ENCODE results near the gene VPREB3. TPM values are rescaled to one million over a fixed set of nuclear protein-coding genes. Genes with fewer than 3 reads are reported as not detected.
A peak's percentile ranks its signal among the peaks of the same experiment; 100 is the strongest.

VPREB3 gene
- total RNA-seq, 2 experiments from 2014 or later, result not detected

- Mint-ChIP-seq H3K9me3 (no peaks in the 10 kb centered on the region), H3K27ac (peak overlapping the region; percentile 51), H3K27me3 (no peaks in the 10 kb centered on the region), H3K4me3 (peak overlapping the region; percentile 87), H3K36me3 (peaks cover 2% of the 10 kb centered on the region), H3K4me1 (peaks cover 38% of the 10 kb centered on the region)
- DNase-seq (no peak), ATAC-seq (ENCODE audit: low read depth) (no peak)
- POLR2A ChIA-PET, result interaction anchor here (0.5 to 2.4 kb wide), 10 partner anchors 20 to 135 kb away, joined by 3 to 15 read pairs (median 3); partner anchors contain the start of genes SLC2A11 and SMARCB1
Measured at GRCh38 chr22:23767303-23767672, 13.1 kb upstream of the VPREB3 start.

- ATAC-seq (ENCODE audit: low read depth), result no peak
- H3K36me3 Mint-ChIP-seq, result peaks cover 2% of the 10 kb centered on the region
- DNase-seq, result no peak
- POLR2A ChIA-PET, result interaction anchor here (1.3 kb wide), 1 partner anchor 14 kb away, joined by 4 read pairs; the partner anchor contains the start of gene ZNF70
- H3K4me3 Mint-ChIP-seq, result peak overlapping the region; percentile 48
- H3K27ac Mint-ChIP-seq, result peak overlapping the region; percentile 67
- H3K9me3 Mint-ChIP-seq, result no peaks in the 10 kb centered on the region
- H3K4me1 Mint-ChIP-seq, result peaks cover 40% of the 10 kb centered on the region
- no peaks in the 10 kb centered on the region for H3K27me3 Mint-ChIP-seq
Measured at GRCh38 chr22:23764899-23765881, 11.0 kb upstream of the VPREB3 start.

GRCh38 chr22:23763954-23764353 is 9.7 kb upstream of the VPREB3 start:
- POLR2A ChIA-PET, result interaction anchor here (1.1 to 1.5 kb wide), 2 partner anchors 11 to 12 kb away, joined by 3 to 4 read pairs; no protein-coding TSS in a partner anchor
- no peaks in the 10 kb centered on the region for H3K9me3 Mint-ChIP-seq
- H3K27ac Mint-ChIP-seq, result peak overlapping the region; percentile 90
- H3K36me3 Mint-ChIP-seq, result peaks cover 2% of the 10 kb centered on the region
- peak overlapping the region; percentile 81 for H3K4me3 Mint-ChIP-seq
- ATAC-seq (ENCODE audit: low read depth) (no peak), DNase-seq (no peak)
- H3K27me3 Mint-ChIP-seq, result no peaks in the 10 kb centered on the region
- H3K4me1 Mint-ChIP-seq, result peaks cover 40% of the 10 kb centered on the region

- H3K36me3 Mint-ChIP-seq, result peaks cover 2% of the 10 kb centered on the region
- POLR2A ChIA-PET, result interaction anchor here (0.8 to 1.5 kb wide), 6 partner anchors 9 to 94 kb away, joined by 3 to 8 read pairs (median 4); partner anchors contain the start of genes MMP11, SLC2A11, SMARCB1 and ZNF70
- peak overlapping the region; percentile 81 for H3K4me3 Mint-ChIP-seq
- H3K4me1 Mint-ChIP-seq, result peaks cover 40% of the 10 kb centered on the region
- peak; percentile 71 for DNase-seq
- H3K27ac Mint-ChIP-seq, result peak overlapping the region; percentile 90
- H3K27me3 Mint-ChIP-seq, result no peaks in the 10 kb centered on the region
- H3K9me3 Mint-ChIP-seq, result no peaks in the 10 kb centered on the region
- peak; percentile 30 for ATAC-seq (ENCODE audit: low read depth)
Measured at GRCh38 chr22:23763579-23763945, 9.3 kb upstream of the VPREB3 start.

GRCh38 chr22:23762842-23763578 is 8.8 kb upstream of the VPREB3 start, which contains the start of gene C22orf15:
C22orf15 (plus strand) TSS chr22:23762990; CDS start chr22:23763307, 317 bp downstream.
- H3K4me3 Mint-ChIP-seq, result peak within 1 kb of the TSS; percentile 81
- peak within 1 kb of the TSS; percentile 90 for H3K27ac Mint-ChIP-seq
- peaks cover 2% of the 10 kb centered on the region for H3K36me3 Mint-ChIP-seq
- ATAC-seq (ENCODE audit: low read depth) (peak; percentile 17), DNase-seq (peak; percentile 60)
- peaks cover 38% of the 10 kb centered on the region for H3K4me1 Mint-ChIP-seq
- POLR2A ChIA-PET, result interaction anchor here (0.6 to 1.5 kb wide), 10 partner anchors 10 to 131 kb away, joined by 3 to 8 read pairs (median 4); partner anchors contain the start of genes MIF, MMP11, SLC2A11 and SMARCB1
- H3K27me3 Mint-ChIP-seq, result no peaks in the 10 kb centered on the region
- no peaks in the 10 kb centered on the region for H3K9me3 Mint-ChIP-seq

- Mint-ChIP-seq H3K4me1 (peaks cover 27% of the 10 kb centered on the region), H3K9me3 (no peaks in the 10 kb centered on the region), H3K4me3 (no peak overlapping the region), H3K36me3 (peaks cover 2% of the 10 kb centered on the region), H3K27me3 (peaks cover 2% of the 10 kb centered on the region), H3K27ac (no peak overlapping the region)
- no peak for DNase-seq
- POLR2A ChIA-PET, result interaction anchor here (1.5 to 1.9 kb wide), 2 partner anchors 9 kb away, joined by 3 to 7 read pairs; partner anchors contain the start of gene ZNF70
- no peak for ATAC-seq (ENCODE audit: low read depth)
Measured at GRCh38 chr22:23760056-23760455, 5.8 kb upstream of the VPREB3 start.

GRCh38 chr22:23759566-23759965 is 5.3 kb upstream of the VPREB3 start:
- H3K9me3 Mint-ChIP-seq, result no peaks in the 10 kb centered on the region
- no peak overlapping the region for H3K4me3 Mint-ChIP-seq
- peaks cover 23% of the 10 kb centered on the region for H3K4me1 Mint-ChIP-seq
- H3K27me3 Mint-ChIP-seq, result peaks cover 2% of the 10 kb centered on the region
- POLR2A ChIA-PET, result interaction anchor here (0.6 to 1.5 kb wide), 2 partner anchors 9 to 22 kb away, joined by 3 read pairs; partner anchors contain the start of gene ZNF70
- no peak overlapping the region for H3K27ac Mint-ChIP-seq
- peaks cover 2% of the 10 kb centered on the region for H3K36me3 Mint-ChIP-seq
- ATAC-seq (ENCODE audit: low read depth), result no peak
- DNase-seq, result no peak

GRCh38 chr22:23756891-23757290 is 2.7 kb upstream of the VPREB3 start:
- no peak for DNase-seq
- ATAC-seq (ENCODE audit: low read depth), result no peak
- Mint-ChIP-seq H3K9me3 (no peaks in the 10 kb centered on the region), H3K4me3 (no peak overlapping the region), H3K27ac (peak overlapping the region; percentile 26), H3K4me1 (peaks cover 10% of the 10 kb centered on the region), H3K27me3 (peaks cover 2% of the 10 kb centered on the region), H3K36me3 (no peaks in the 10 kb centered on the region)
- POLR2A ChIA-PET, result interaction anchor here (0.9 kb wide), 1 partner anchor 101 kb away, joined by 3 read pairs; the partner anchor contains the start of gene SLC2A11

GRCh38 chr22:23755711-23756110 is 1.5 kb upstream of the VPREB3 start:
- Mint-ChIP-seq H3K27me3 (peaks cover 2% of the 10 kb centered on the region), H3K4me1 (peaks cover 8% of the 10 kb centered on the region), H3K9me3 (no peaks in the 10 kb centered on the region), H3K4me3 (no peak overlapping the region), H3K27ac (no peak overlapping the region), H3K36me3 (no peaks in the 10 kb centered on the region)
- DNase-seq (no peak), ATAC-seq (ENCODE audit: low read depth) (no peak)
- POLR2A ChIA-PET, result interaction anchor here (0.7 to 1.2 kb wide), 2 partner anchors 30 to 69 kb away, joined by 3 read pairs; no protein-coding TSS in a partner anchor

- Mint-ChIP-seq H3K4me3 (no peak overlapping the region), H3K9me3 (no peaks in the 10 kb centered on the region), H3K36me3 (peaks cover 1% of the 10 kb centered on the region), H3K4me1 (peaks cover 9% of the 10 kb centered on the region), H3K27me3 (peaks cover 2% of the 10 kb centered on the region), H3K27ac (no peak overlapping the region)
- no peak for DNase-seq
- ATAC-seq (ENCODE audit: low read depth), result no peak
- POLR2A ChIA-PET, result no interaction called here
Measured at GRCh38 chr22:23754980-23755636, 883 bp upstream of the VPREB3 start.

GRCh38 chr22:23753385-23753784 is 840 bp downstream of the VPREB3 start:
- Mint-ChIP-seq H3K27me3 (peaks cover 2% of the 10 kb centered on the region), H3K4me1 (peaks cover 15% of the 10 kb centered on the region), H3K27ac (no peak overlapping the region), H3K4me3 (no peak overlapping the region), H3K9me3 (no peaks in the 10 kb centered on the region), H3K36me3 (peaks cover 1% of the 10 kb centered on the region)
- ATAC-seq (ENCODE audit: low read depth) (no peak), DNase-seq (no peak)
- POLR2A ChIA-PET, result interaction anchor here (1.9 kb wide), 1 partner anchor 10 kb away, joined by 4 read pairs; the partner anchor contains the start of gene C22orf15

- H3K4me3 Mint-ChIP-seq, result no peak overlapping the region
- no peak for ATAC-seq (ENCODE audit: low read depth)
- POLR2A ChIA-PET, result interaction anchor here (1.9 to 2.3 kb wide), 2 partner anchors 11 to 35 kb away, joined by 4 to 16 read pairs; partner anchors contain the start of gene C22orf15
- peaks cover 15% of the 10 kb centered on the region for H3K4me1 Mint-ChIP-seq
- no peak for DNase-seq
- peak overlapping the region; percentile 60 for H3K27ac Mint-ChIP-seq
- H3K36me3 Mint-ChIP-seq, result peaks cover 1% of the 10 kb centered on the region
- H3K9me3 Mint-ChIP-seq, result no peaks in the 10 kb centered on the region
- H3K27me3 Mint-ChIP-seq, result peaks cover 2% of the 10 kb centered on the region
Measured at GRCh38 chr22:23752750-23753149, 1.5 kb downstream of the VPREB3 start.

All from activated naive CD8-positive, alpha-beta T cell treated with anti-CD3 and anti-CD28 coated beads, Interleukin-2, amount 10 ng/mL, durations not matched to agents 7 days and 5 days (primary cell).